ENCODE measurements around the gene HHATL. TPM values are rescaled to one million over a fixed set of nuclear protein-coding genes. Genes with fewer than 3 reads are reported as not detected.

HHATL gene
- total RNA-seq, 1 experiment from 2014 or later, result not detected

DNA sequence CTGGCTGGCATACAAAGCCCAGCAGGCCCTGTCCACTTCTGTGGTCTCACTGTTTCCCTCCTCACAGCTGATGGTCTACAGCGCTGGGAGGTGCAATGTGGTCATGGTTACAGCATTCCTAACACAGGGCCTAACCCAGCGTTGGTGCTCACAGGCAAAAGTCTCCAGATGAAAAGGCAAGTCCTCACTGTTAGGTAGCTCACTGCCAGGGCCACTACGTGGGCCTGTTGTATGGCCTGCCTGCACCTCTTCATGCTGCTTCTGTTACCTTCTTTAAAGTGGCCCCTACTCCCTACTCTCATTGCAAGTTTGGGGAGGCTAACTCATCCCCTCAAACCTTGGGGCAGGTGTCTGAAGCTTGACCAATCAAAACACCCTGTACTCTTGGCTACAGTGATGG lies 39.2 kb upstream of the HHATL start:
- no TSS peak for BruUV-seq (replicated peaks)
- intact Hi-C loops (cut with micrococcal nuclease; ENCODE audit: unreplicated experiment), result loop anchor here (5.0 kb wide), 1 partner anchor 169 kb away; no protein-coding TSS in a partner anchor
- H3K36me3 Mint-ChIP-seq (ENCODE audit: insufficient read depth, unreplicated experiment), result no peaks in the 10 kb centered on the region
- ChIA-PET POLR2A (no interaction called here), CTCF (no interaction called here)
- H3K27ac Mint-ChIP-seq (ENCODE audit: unreplicated experiment), result no peak overlapping the region
- H3K4me3 ChIP-seq (ENCODE audit: low read depth, low read length), result no peak overlapping the region
- H3K9me3 Mint-ChIP-seq (ENCODE audit: unreplicated experiment), result no peaks in the 10 kb centered on the region
- no peaks in the 10 kb centered on the region for H3K27me3 Mint-ChIP-seq (ENCODE audit: insufficient read depth, unreplicated experiment)
- no peak overlapping the region for H3K4me3 Mint-ChIP-seq (ENCODE audit: unreplicated experiment)
- no peaks in the 10 kb centered on the region for H3K9me3 ChIP-seq
- no peaks in the 10 kb centered on the region for H3K4me1 Mint-ChIP-seq (ENCODE audit: low read depth, unreplicated experiment)
- H3K4me1 ChIP-seq, result no peaks in the 10 kb centered on the region
- TF ChIP-seq, protein P1, sequence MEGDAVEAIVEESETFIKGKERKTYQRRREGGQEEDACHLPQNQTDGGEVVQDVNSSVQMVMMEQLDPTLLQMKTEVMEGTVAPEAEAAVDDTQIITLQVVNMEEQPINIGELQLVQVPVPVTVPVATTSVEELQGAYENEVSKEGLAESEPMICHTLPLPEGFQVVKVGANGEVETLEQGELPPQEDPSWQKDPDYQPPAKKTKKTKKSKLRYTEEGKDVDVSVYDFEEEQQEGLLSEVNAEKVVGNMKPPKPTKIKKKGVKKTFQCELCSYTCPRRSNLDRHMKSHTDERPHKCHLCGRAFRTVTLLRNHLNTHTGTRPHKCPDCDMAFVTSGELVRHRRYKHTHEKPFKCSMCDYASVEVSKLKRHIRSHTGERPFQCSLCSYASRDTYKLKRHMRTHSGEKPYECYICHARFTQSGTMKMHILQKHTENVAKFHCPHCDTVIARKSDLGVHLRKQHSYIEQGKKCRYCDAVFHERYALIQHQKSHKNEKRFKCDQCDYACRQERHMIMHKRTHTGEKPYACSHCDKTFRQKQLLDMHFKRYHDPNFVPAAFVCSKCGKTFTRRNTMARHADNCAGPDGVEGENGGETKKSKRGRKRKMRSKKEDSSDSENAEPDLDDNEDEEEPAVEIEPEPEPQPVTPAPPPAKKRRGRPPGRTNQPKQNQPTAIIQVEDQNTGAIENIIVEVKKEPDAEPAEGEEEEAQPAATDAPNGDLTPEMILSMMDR (IDR thresholded peaks at IDR 0.05; ENCODE audit: insufficient read depth in 1 of 2, low read depth in 1 of 2, low read length in 1 of 2, severe bottlenecking in 1 of 2, unreplicated experiment in 1 of 2), result no peak
- no peak for DNase-seq
- no peaks in the 10 kb centered on the region for H3K36me3 ChIP-seq (ENCODE audit: control insufficient read depth, insufficient read depth, low read length)
- H3K27me3 ChIP-seq (replicated peaks; ENCODE audit: control insufficient read depth, insufficient read depth, low read length), result no peaks in the 10 kb centered on the region

DNA sequence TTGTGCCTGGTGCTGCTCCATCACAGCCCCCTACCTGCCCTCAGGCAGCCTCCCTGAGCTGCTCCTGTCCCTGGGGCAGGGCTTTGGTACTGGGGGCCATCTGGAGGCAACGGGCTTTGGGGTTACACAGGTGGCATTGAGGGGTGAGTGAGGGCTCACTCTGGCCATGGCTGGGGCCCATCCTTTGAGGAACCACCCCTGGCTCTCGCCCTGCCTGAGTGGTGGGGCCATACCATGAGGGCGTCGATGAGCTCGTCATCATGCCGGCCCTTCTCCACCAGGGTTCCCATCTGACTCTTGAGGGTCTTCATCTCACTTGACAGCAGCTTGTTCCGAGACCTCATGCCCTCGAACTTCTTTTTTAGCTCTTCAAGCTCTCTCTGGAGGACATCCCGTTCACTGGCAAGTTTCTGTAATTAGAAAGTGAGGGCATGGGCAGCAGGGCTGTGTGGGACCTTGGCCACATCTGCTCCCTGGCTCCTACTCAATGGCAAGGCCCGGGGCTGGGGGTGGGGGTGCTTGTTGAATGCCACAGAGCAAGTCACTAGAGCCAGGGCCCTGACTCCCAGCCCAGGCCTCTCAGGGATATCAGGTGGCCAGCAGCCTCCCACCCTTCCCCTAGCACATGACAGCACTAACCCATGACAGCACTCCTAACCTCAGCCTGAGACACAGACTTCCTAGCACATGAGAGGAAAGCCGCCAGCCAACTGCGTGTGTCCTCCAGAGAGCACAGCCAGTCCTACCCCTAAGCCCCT lies 37.0 kb upstream of the HHATL start:
- DNase-seq, result no peak
- no peaks in the 10 kb centered on the region for H3K27me3 Mint-ChIP-seq (ENCODE audit: insufficient read depth, unreplicated experiment)
- H3K4me3 ChIP-seq (ENCODE audit: low read depth, low read length), result no peak overlapping the region
- no peaks in the 10 kb centered on the region for H3K36me3 ChIP-seq (ENCODE audit: control insufficient read depth, insufficient read depth, low read length)
- H3K4me3 Mint-ChIP-seq (ENCODE audit: unreplicated experiment), result no peak overlapping the region
- POLR2A ChIA-PET, result no interaction called here
- H3K9me3 Mint-ChIP-seq (ENCODE audit: unreplicated experiment), result no peaks in the 10 kb centered on the region
- no peaks in the 10 kb centered on the region for H3K4me1 ChIP-seq
- no peaks in the 10 kb centered on the region for H3K36me3 Mint-ChIP-seq (ENCODE audit: insufficient read depth, unreplicated experiment)
- no peaks in the 10 kb centered on the region for H3K27me3 ChIP-seq (replicated peaks; ENCODE audit: control insufficient read depth, insufficient read depth, low read length)
- CTCF ChIA-PET, result no interaction called here
- no peaks in the 10 kb centered on the region for H3K9me3 ChIP-seq
- intact Hi-C loops (cut with micrococcal nuclease; ENCODE audit: unreplicated experiment), result loop anchor here (5.0 kb wide), 1 partner anchor 167 kb away; no protein-coding TSS in a partner anchor
- BruUV-seq (replicated peaks), result no TSS peak
- no peaks in the 10 kb centered on the region for H3K4me1 Mint-ChIP-seq (ENCODE audit: low read depth, unreplicated experiment)
- no peak overlapping the region for H3K27ac Mint-ChIP-seq (ENCODE audit: unreplicated experiment)
- TF ChIP-seq, protein P1 (IDR thresholded peaks at IDR 0.05; ENCODE audit: insufficient read depth in 1 of 2, low read depth in 1 of 2, low read length in 1 of 2, severe bottlenecking in 1 of 2, unreplicated experiment in 1 of 2), result no peak

DNA sequence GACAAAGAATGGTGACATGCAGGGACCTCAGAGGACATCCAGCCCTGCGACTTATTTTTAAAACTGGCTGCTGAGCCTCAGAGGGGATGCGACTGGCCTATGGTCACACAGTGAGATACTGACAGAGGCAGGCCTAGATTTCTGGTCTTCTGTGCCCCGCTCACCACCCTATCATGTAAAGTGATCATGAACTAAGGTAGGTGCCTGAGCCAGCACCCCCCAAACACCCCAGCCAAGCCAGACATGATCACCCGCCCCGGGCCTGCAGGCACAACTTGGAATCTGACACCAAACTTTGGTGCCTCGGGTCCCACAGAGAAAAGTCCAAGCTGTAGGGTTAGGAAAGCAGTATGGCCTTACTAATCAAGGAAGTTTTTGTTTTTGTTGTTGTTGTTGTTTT lies 33.9 kb upstream of the HHATL start:
- TF ChIP-seq, protein P1 (IDR thresholded peaks at IDR 0.05; ENCODE audit: insufficient read depth in 1 of 2, low read depth in 1 of 2, low read length in 1 of 2, severe bottlenecking in 1 of 2, unreplicated experiment in 1 of 2), result no peak
- H3K36me3 ChIP-seq (ENCODE audit: control insufficient read depth, insufficient read depth, low read length), result no peaks in the 10 kb centered on the region
- Mint-ChIP-seq H3K4me1 (ENCODE audit: low read depth, unreplicated experiment) (no peaks in the 10 kb centered on the region), H3K36me3 (ENCODE audit: insufficient read depth, unreplicated experiment) (no peaks in the 10 kb centered on the region), H3K9me3 (ENCODE audit: unreplicated experiment) (no peaks in the 10 kb centered on the region), H3K27ac (ENCODE audit: unreplicated experiment) (no peak overlapping the region), H3K4me3 (ENCODE audit: unreplicated experiment) (no peak overlapping the region), H3K27me3 (ENCODE audit: insufficient read depth, unreplicated experiment) (no peaks in the 10 kb centered on the region)
- no peak overlapping the region for H3K4me3 ChIP-seq (ENCODE audit: low read depth, low read length)
- BruUV-seq (replicated peaks), result no TSS peak
- ChIA-PET POLR2A (no interaction called here), CTCF (no interaction called here)
- intact Hi-C loops (cut with micrococcal nuclease; ENCODE audit: unreplicated experiment), result no loop called here
- no peaks in the 10 kb centered on the region for H3K4me1 ChIP-seq
- DNase-seq, result no peak
- no peaks in the 10 kb centered on the region for H3K9me3 ChIP-seq
- no peaks in the 10 kb centered on the region for H3K27me3 ChIP-seq (replicated peaks; ENCODE audit: control insufficient read depth, insufficient read depth, low read length)

Data from Caco-2 (cell line).